ENCODE measurements around the gene TEX51.

The TEX51 gene

GRCh38 chr2:126879348-126880298 is 19.1 kb upstream of the TEX51 start:
- DNase-seq: no peak

GRCh38 chr2:126880324-126880723 is 18.4 kb upstream of the TEX51 start:
- DNase-seq: no peak

GRCh38 chr2:126880817-126881216 is 17.9 kb upstream of the TEX51 start:
- DNase-seq: no peak

GRCh38 chr2:126881591-126881990 is 17.1 kb upstream of the TEX51 start:
- no peak for DNase-seq

GRCh38 chr2:126882181-126882580 is 16.5 kb upstream of the TEX51 start:
- DNase-seq: no peak

GRCh38 chr2:126882736-126883665 is 15.7 kb upstream of the TEX51 start:
- DNase-seq: no peak

GRCh38 chr2:126883666-126884040 is 15.0 kb upstream of the TEX51 start:
- no peak for DNase-seq

- DNase-seq: no peak
These were observed 13.6 kb upstream of the TEX51 start for GRCh38 chr2:126884861-126885750.

GRCh38 chr2:126885751-126886210 is 12.9 kb upstream of the TEX51 start:
- DNase-seq: peak; percentile 59

GRCh38 chr2:126886211-126886915 is 12.3 kb upstream of the TEX51 start:
- DNase-seq: peak; percentile 40

- DNase-seq: no peak
These were observed 11.8 kb upstream of the TEX51 start for GRCh38 chr2:126886916-126887280.

- no peak for DNase-seq
These were observed 11.2 kb upstream of the TEX51 start for GRCh38 chr2:126887506-126887905.

GRCh38 chr2:126888046-126888445 is 10.6 kb upstream of the TEX51 start:
- DNase-seq: no peak

- no peak for DNase-seq
These were observed 9.6 kb upstream of the TEX51 start for GRCh38 chr2:126889071-126889470.

GRCh38 chr2:126889496-126890135 is 9.1 kb upstream of the TEX51 start:
- DNase-seq: no peak

GRCh38 chr2:126890136-126890510 is 8.6 kb upstream of the TEX51 start:
- no peak for DNase-seq

GRCh38 chr2:126890551-126891450 is 7.9 kb upstream of the TEX51 start:
- no peak for DNase-seq

- DNase-seq: no peak
These were observed 6.8 kb upstream of the TEX51 start for GRCh38 chr2:126891681-126892500.

GRCh38 chr2:126893153-126893552 is 5.5 kb upstream of the TEX51 start:
- no peak for DNase-seq
